Right ventricle myocardium superior (tissue), 1 donor: Measurements from ENCODE around the gene USP28. TPM values are rescaled to one million over a fixed set of nuclear protein-coding genes. Genes with fewer than 3 reads are reported as not detected.
"Not testable (repeated sequence)": the region's sequence is repeated elsewhere in the genome, so short reads cannot be mapped to it uniquely, and the experiment has no call there.

Source experiments
- ATAC-seq: fragments of 200-7000 bp; cut with Tn5 transposase; one replicate; pipeline ENCODE4 v1.9.1; 2020; ENCODE audit warnings: mild to moderate bottlenecking; ENCODE audit not compliant: poor library complexity
- DNase-seq: peaks from one replicate; pipeline ENCODE4 v3.0.0-alpha.2; 2020
- intact Hi-C: fragments of 100-400 bp; cut with DNase I; formaldehyde crosslinking; loops from one replicate; pipeline ENCODE4 v1.11.2; 2022
- total RNA-seq: library from RNA; stranded (reverse); fragmentation: NEBNext Ultra II Directional; extraction: Animal tissue kit (Norgen Biotek cat#: 25700); gene quantifications from one replicate; pipeline ENCODE4 v1.2.1, GENCODE V29; 2021
- donor health status: DM: no; HTN: yes; CAD: no; lungs with severe emphysema.

USP28 gene
- total RNA-seq, 1 donor from 2014 or later = 136 TPM

DNA sequence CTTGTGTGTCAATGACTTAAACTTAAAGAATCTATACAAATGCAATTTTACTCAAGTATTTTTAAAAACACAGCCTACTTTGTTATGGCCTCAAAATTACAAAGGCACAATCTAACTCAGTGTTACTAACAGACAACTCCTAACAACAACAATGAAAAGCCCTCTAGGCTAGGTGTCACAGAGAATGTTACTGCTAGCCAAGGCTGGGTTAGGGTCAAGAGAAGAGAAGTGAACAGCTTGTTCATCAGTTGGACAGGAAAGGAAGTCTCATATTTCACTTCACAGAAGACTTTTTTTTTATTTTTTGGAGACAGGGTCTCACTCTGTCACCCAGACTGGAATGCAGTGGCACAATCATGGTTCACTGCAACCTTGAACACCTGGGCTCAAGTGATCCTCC, 69.7 kb downstream of the USP28 start:
- DNase-seq (no peak), ATAC-seq (no peak)
- intact Hi-C loops = loop anchor here (10.0 kb wide), 1 partner anchor 69 kb away; the partner anchor contains the start of gene USP28

DNA sequence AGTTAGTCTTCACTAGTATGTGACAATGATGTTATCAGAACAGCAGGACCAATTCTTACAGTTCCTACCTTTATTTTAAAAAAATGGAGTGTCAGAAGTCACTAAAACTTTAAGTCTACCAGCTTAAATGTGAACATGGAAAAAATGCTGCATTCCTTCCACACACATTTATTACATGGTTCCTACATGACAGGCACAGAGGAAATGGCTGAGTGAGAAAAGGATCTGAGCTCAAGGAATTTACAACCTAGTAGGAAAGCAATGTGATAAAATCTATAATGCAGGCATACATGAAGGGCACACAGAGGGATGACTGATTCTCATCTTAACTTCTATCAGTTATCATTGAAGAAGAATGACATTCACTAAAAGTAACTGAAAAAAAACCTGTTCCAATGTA, 72.8 kb downstream of the USP28 start:
- ATAC-seq = no peak

DNA sequence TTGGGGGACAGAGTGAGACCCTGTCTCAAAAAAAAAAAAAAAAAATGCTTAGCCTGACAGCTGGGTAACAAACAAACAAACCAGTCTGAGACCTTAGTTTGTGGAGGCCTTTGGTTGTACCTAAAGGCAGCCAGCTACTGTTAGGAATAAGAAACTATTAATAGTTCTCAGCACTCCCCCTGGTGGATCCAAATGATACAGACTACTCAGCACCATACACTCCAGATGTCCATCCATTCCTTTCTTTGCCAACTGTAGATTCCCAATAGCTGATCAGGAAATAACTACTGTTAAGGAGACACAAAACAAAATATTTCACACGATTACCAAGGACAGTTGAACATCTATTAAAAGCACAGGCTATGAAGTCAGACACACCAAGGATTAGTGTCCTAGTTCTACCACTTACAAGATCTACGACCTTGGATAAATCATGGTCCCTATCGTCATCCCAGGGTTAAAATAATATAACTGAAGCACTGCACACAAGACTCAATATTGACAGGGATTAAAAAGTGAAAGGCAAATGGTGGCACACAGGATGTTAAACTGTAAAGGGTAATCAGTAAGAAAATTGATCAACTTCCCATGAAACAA, 78.6 kb downstream of the USP28 start:
- DNase-seq = no peak
- intact Hi-C loops = no loop called here
- peak; percentile 89 for ATAC-seq

More for the DNA sequence above, 72.8 kb downstream of the USP28 start:
- no peak for DNase-seq
- intact Hi-C loops = loop anchor here (10.0 kb wide), 1 partner anchor 72 kb away; the partner anchor contains the start of gene USP28

DNA sequence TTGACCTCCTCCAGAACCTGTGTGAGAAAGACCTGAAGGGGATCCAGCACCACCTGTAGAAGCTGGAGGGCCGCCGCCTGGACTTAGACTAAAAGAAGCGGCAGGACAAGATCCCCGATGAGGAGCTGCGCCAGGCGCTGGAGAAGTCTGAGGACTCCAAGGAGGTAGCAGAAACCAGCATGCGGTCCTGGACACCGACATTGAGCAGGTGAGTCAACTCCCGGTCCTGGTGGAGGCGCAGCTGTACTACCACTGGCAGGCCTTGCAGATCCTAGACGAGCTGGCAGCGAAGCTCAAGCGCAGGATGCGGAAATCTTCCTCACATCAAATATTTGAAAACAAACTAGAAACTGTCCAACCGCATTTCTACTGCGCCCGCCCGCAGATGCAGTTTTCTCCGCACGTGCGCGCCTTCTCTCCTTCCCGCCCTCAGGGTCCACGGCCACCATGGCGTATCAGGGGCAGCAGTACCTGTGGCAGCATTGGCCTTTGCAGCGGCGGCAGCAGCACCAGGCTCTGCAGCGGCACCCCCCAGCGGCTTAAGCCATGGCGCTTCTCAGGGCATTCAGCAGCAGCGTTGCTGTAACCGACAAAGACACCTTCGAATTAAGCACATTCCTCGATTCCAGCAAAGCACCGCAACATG, 85.6 kb downstream of the USP28 start:
- no peak for DNase-seq
- intact Hi-C loops = no loop called here
- ATAC-seq = no peak

DNA sequence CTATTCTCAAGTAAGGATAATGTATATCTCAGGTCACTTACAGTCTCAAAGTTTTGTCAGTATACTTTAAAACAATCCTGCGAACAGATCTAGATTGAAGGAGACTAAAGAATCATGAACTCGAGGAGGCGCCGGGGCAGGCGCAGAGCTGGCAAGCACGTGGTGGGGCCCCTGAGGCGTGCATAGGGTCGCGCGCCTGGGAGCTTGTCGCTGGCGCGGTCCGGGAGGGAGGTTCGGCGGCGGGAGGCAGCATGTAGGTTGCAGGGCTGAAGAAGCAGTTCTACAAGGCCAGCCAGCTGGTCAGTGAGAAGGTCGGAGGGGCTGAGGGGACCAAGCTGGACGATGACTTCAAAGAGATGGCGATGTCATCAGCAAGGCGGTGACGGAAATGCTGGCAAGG, 86.4 kb downstream of the USP28 start:
- intact Hi-C loops, DNase-seq, ATAC-seq: not testable (repeated sequence)

DNA sequence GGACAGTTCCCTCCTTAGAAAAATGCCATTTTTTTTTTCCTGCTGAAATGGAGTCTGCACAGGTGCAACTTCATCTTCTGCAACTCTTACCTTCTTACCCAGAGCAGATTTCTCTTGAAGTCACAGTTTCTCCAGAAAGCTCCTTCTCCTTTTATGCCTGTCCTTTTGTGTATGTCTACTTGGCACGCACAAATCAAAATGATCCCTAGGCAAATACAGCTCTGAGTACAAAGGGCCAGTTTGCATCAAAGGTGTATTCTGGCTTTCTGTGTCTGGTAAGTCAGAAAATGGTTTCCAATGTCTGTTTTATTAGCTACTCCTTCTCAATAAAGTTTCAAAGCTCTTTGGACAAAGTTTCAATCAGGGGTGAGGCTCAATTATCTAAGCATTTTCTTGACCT, 93.2 kb downstream of the USP28 start:
- intact Hi-C loops = no loop called here
- no peak for DNase-seq
- no peak for ATAC-seq

DNA sequence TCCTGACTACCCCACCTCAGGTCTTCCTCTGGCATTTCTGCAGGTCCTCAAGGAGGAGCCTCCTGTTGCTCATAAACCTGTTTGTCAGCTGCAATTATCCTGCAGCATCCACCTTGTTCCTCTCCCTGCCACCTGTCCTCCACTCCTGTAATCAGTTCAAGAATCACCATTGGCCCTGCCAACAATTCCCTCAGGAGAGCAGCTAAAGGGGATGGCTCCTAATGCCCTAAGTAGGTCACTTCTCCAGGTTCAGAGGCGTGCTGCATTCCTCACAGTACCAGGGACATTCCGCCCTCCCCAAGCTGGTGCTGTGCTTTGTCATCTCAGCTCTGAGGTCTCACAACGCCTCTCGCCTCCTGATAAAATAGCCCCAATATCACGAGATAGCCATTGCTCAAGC, 93.7 kb downstream of the USP28 start:
- DNase-seq (no peak), ATAC-seq (peak; percentile 37)
- intact Hi-C loops = no loop called here

DNA sequence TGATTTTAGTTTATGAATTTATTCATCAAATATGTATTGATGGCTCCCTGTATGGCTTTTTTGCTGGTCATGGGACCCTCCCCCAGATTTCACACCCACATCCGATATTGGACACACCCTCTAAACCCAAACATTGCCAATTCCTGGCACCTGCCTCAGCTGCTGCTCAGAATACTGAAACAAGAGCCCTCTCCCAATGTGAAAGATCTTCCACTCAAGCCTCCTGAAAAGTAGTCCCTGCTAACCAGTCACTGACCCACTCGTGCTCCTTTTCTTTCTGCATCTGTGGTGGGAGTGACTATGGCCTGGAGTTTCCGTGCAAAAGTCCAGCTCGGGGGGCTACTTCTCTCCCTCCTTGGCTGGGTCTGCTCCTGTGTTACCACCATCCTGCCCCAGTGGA, 95.9 kb downstream of the USP28 start, which contains the start of gene CLDN25:
TSS of gene CLDN25 (plus strand) at position 301 of the 400 bp plus-strand sequence. CDS start at position 301, 0 bp downstream.
- intact Hi-C loops = no loop called here
- no peak for DNase-seq
- no peak for ATAC-seq

DNA sequence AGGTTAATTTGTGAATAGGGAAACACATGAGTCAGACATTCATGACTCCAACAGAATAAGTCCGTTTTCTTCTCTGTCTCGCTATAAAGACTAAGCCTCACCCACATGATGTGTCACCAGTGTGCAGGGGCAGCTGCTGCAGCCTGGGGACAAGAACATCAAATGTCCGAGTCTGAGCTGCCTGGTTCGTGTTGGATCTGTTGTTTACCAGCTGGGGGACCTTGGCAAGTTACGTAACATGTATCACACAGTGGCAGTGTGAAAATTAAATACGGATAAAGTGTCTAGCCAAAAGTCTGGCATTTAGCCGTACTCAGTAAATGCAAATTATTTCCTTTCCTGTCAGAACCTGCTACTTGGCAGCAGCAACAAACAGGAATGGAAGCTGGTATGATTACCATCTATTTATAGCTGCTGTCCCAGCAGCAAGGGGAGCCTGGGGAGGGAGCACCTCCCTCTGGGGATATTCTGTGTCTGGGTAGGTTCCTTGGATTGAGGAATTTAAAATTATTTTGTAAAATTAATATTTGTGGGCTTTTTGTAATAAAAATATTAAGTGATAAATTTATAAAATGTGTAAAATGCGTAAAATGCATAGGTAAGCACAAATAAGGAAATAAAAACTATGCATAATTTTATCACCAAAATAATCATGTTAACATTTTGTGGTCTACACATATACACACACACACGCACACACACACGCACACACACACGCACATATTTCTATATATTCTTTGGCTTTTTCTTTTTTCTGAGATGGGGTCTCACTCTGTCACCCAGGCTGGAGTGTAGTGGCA, 97.1 kb downstream of the USP28 start:
- DNase-seq = no peak
- peak; percentile 62 for ATAC-seq
- intact Hi-C loops = no loop called here

DNA sequence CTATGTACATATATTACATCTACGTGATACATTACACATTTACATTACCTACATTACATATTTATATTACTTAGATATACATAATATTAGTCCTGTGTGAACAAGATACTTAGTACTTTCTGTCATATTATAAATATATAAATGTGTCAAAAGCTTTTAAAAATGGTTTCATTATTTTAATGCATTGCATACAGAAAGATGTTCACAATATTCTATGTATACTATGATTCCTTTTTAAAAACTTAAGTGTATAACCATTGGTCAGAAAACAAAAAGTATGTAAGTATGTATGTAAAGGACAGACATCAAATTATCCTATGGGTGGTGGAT, 101.2 kb downstream of the USP28 start:
- no peak for DNase-seq
- ATAC-seq = no peak
- intact Hi-C loops = no loop called here

DNA sequence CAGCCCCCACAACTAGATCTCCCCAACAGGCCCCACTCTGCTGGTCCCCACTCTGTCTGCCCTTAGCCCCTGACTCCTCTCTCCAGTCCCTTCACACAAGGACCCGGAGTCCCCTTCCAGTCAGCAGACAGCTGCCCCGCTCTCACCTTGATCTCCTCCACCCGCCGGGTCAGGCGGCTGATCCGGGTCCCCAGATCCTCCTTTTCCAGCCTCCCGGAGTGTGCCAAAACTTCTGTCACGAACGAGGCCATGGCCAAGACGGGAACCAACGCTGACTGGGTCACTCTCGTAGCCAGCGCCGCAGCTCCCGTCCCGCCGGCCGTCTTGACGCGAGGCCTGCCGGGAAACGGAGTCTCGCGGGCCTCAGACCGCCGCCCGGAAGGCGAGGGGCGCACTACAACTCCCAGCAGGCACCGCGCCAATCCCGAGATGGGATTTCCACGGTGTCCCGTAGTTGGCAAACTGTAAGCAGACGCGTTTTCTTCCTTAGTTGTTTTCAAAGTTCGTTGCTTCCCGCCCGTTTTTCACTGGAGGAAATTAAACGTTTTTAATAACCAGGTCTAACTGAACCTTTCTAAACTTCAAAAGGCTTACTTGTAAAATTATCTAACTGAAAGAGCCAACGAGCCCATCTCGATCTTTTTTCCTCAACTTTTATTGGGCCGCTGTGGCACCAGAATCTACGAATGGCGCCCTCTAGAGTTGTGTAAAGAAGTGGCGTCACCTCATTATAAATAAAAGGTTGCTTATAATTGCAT, 101.8 kb downstream of the USP28 start, which contains the start of gene ZW10:
TSS of gene ZW10 (minus strand) at position 277 of the 758 bp plus-strand sequence. CDS start at position 251, 26 bp downstream.
- peak; percentile 97 for ATAC-seq

DNA sequence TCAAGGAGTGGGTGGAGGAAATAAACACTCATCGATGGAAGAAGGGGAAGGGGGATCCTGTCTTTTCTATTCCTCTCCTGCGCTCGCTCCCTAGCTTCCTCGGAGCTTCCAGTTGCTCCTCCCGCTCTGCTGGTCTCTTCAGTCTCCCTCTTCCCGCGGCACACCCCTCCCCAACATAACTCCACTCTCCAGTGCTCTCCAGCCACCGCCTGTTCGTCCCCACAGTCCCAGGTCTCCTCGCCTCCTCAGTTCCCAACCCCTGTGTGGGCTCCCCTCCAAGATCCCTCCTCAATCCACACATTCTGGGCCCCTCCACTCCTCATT, 102.3 kb downstream of the USP28 start:
- intact Hi-C loops = no loop called here
- DNase-seq (peak; percentile 48), ATAC-seq (peak; percentile 31)

More for the DNA sequence above, 101.8 kb downstream of the USP28 start, which contains the start of gene ZW10:
- intact Hi-C loops = no loop called here
- DNase-seq = peak; percentile 99

DNA sequence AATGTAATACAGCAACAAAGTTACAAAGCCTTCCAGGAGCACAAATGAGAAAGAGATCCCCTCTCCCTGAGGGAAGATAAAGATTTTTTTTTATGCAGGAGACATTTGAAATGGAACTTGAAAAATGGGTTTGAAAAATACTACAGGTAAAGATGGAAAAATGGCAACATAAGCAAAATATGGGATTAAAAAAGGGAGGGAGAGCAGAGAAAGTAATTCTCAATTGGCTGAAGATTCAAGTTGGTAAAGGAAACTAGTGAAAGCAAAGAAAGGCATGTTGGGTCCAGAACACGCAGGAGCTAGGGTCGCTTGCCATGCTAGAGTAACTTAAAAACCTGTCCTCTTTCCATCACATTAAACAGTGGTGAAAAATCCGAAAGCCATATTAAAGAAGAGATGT, 103.4 kb downstream of the USP28 start:
- no peak for DNase-seq
- intact Hi-C loops = no loop called here
- ATAC-seq = no peak

DNA sequence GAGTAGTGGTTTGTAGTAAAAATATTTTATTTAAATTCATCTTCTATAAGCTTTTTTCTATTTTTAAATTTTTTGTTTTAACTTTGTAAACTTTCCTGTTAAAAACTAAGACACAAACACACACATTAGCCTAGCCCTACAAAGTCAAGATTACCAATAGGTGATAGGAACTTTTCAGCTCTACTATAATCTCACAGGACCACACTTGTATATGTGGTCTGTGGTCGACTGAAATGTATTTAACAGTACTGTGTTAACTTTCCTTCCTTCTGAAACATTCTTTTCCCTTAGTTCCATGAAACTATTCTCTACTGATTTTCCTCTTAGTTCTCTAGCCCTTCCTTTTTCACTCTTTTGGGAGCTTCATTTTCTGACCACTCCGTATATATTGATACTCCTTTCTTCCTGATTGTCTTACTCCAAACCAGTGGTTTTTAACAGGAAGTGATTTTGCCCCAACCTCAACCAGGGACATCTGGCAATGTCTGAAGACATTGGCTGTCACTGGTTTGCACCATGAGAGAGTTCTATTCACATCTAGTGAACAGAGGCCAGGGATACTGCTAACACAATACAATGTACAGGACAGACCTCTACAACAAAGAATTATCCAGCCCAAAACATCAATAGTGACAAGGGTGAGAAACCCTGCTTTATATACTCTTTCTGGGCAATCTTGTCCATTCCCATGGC, 110.7 kb downstream of the USP28 start:
- intact Hi-C loops = no loop called here
- DNase-seq (no peak), ATAC-seq (no peak)

DNA sequence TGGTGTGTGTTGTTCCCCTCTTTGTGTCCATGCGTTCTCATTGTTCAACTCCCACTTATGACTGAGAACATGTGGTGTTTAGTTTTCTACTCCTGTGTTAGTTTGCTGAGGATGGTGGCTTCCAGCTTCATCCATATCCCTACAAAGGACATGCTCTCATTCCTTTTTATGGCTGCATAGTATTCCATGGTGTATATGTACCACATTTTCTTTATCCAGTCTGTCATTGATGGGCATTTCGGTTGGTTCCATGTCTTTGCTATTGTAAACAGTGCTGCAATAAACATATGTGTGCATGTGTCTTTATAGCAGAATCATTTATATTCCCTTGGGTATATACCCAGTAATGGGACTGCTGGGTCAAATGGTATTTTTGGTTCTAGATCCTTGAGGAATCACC, 112.3 kb downstream of the USP28 start:
- ATAC-seq, intact Hi-C loops, DNase-seq: not testable (repeated sequence)

DNA sequence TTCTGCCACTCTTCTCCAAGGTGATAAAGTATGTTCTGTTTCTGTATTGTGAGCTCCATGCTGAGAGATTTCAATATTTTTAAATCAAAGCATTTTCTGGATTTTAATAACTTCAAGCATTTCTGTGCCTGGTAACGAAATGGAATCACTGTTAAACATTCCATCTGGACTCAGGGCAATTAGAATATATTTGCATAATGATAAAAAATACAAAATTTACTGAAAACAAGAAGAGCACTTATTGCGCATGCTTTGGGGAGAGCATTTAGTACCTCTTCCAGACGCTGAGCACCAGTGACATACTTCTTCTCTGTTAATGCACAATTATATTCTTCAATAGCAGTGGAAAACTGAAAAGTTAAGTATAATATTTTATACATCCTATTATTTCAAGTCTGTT, 115.1 kb downstream of the USP28 start:
- intact Hi-C loops = no loop called here
- ATAC-seq (no peak), DNase-seq (no peak)

DNA sequence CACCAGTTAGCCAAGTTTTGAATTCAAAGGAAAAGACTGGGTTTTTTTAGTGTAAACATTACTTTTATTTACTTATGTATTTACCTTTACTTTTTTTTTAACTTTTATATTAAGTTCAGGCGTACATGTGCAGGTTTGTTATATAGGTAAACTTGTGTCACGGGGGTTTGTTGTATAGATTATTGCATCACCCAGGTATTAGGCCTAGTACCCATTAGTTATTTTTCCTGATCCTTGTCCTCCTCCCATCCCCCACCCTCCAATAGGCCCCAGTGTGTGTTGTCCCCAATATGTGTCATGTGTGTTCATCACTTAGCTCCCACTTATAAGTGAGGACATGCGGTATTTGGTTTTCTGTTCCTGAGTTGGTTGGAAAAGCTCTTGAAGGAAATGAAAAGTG, 122.4 kb downstream of the USP28 start:
- ATAC-seq (no peak), DNase-seq (no peak)
- intact Hi-C loops = no loop called here
